ENCODE measurements around the gene CDCA4. TPM values are rescaled to one million over a fixed set of nuclear protein-coding genes. Genes with fewer than 3 reads are reported as not detected.

Gene CDCA4
- polyA plus RNA-seq, 2 of the 4 experiments (the other 2 are of a cell fraction): 24.2 to 26.9 TPM

- TF ChIP-seq MAX (IDR thresholded peaks at IDR 0.05): no peak
- TF ChIP-seq FOSL2 (IDR thresholded peaks at IDR 0.05): peak; percentile 49
- peak; percentile 78 for TF ChIP-seq FOSL2 (CRISPR knock-in tag; IDR thresholded peaks at IDR 0.05)
- no peak for TF ChIP-seq RNF2 (IDR thresholded peaks at IDR 0.05; ENCODE audit: borderline replicate concordance, low read depth)
- no peak for TF ChIP-seq FOXS1 (CRISPR knock-in tag; IDR thresholded peaks at IDR 0.05)
- TF ChIP-seq REST (IDR thresholded peaks at IDR 0.05): no peak
- no peak for TF ChIP-seq RAD21 (conservative IDR thresholded peaks at IDR 0.05 in 1 of 2, IDR thresholded peaks at IDR 0.05 in 1 of 2)
- TF ChIP-seq CBX8 (IDR thresholded peaks at IDR 0.05): no peak
- TF ChIP-seq MYC (IDR thresholded peaks at IDR 0.05; ENCODE audit: borderline replicate concordance, low read length): no peak
- TF ChIP-seq PHF8 (IDR thresholded peaks at IDR 0.05; ENCODE audit: borderline replicate concordance, low read depth): no peak
- TF ChIP-seq, protein P1, sequence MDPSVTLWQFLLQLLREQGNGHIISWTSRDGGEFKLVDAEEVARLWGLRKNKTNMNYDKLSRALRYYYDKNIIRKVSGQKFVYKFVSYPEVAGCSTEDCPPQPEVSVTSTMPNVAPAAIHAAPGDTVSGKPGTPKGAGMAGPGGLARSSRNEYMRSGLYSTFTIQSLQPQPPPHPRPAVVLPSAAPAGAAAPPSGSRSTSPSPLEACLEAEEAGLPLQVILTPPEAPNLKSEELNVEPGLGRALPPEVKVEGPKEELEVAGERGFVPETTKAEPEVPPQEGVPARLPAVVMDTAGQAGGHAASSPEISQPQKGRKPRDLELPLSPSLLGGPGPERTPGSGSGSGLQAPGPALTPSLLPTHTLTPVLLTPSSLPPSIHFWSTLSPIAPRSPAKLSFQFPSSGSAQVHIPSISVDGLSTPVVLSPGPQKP (IDR thresholded peaks at IDR 0.05; ENCODE audit: low read depth, low read length): no peak
- TF ChIP-seq NR3C1 (IDR thresholded peaks at IDR 0.05): no peak
- TF ChIP-seq ZSCAN20 (CRISPR knock-in tag; IDR thresholded peaks at IDR 0.05): no peak
These were observed 3.1 kb upstream of the CDCA4 start (continued) for GRCh38 chr14:105023791-105024480.

DNA sequence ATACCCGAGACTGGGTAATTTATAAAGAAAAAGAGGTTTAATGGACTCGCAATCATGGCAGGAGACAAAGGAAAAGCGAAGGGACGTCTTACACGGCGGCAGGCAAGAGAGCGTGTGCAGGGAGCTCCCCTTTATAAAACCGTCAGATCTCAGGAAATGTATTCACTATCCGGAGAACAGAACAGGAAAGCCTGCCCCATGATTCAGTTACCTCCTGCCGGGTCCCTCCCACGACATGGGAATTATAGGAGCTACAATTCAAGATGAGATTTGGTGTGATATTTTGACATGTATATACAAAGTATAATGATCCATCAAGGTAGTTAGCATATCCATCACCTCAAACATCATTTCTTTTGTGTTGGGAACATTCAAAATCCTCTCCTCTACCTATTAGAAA lies 2.3 kb upstream of the CDCA4 start:
- FAIRE-seq (no peak), ATAC-seq (no peak), DNase-seq (ENCODE audit: low read depth in 1 of 2, low spot score in 1 of 2) (no peak)
- POLR2A ChIA-PET: interaction anchor here (0.5 to 7.0 kb wide), 3 partner anchors 38 to 53 kb away, joined by 3 to 76 read pairs (median 10); partner anchors contain the start of gene CLBA1
- Histone ChIP-seq H3K4me3 (peak overlapping the region; percentile 81; the same call in 2 of the 3 replicates), H3K9me3 (no peaks in the 10 kb centered on the region), H3K27ac (peak overlapping the region; percentile 93 to 97), H3K4me2 (peak overlapping the region; percentile 81), H3K4me1 (peaks cover 65% of the 10 kb centered on the region)
- TF ChIP-seq RAD21 (conservative IDR thresholded peaks at IDR 0.05 in 1 of 2, IDR thresholded peaks at IDR 0.05 in 1 of 2) (no peak), RNF2 (IDR thresholded peaks at IDR 0.05; ENCODE audit: borderline replicate concordance, low read depth) (no peak), ZNF302 (CRISPR knock-in tag; IDR thresholded peaks at IDR 0.05) (no peak), KDM5A (IDR thresholded peaks at IDR 0.05) (no peak), CTCF (IDR thresholded peaks at IDR 0.05) (no peak), RARB (CRISPR knock-in tag; IDR thresholded peaks at IDR 0.05) (no peak), HOXA7 (CRISPR knock-in tag; IDR thresholded peaks at IDR 0.05) (no peak), BCL3 (IDR thresholded peaks at IDR 0.05) (no peak), JUN (IDR thresholded peaks at IDR 0.05) (no peak), ZSCAN20 (CRISPR knock-in tag; IDR thresholded peaks at IDR 0.05) (no peak), NPAS2 (CRISPR knock-in tag; IDR thresholded peaks at IDR 0.05; ENCODE audit: borderline replicate concordance) (no peak), CBX2 (IDR thresholded peaks at IDR 0.05; ENCODE audit: borderline replicate concordance, low read depth) (no peak), EHMT2 (IDR thresholded peaks at IDR 0.05; ENCODE audit: low read depth) (no peak), SREBF2 (IDR thresholded peaks at IDR 0.05) (no peak), POLR2A (IDR thresholded peaks at IDR 0.05; ENCODE audit: low read length) (no peak), USF2 (IDR thresholded peaks at IDR 0.05) (no peak)
- WGBS (ENCODE audit: missing lambda C conversion rate): 30% methylated on average over 11 of the region's 11 CpGs
- CTCF ChIA-PET: interaction anchor here (4.6 to 28.5 kb wide), 3 partner anchors 11 to 48 kb away, joined by 31 to 509 read pairs (median 68); no protein-coding TSS in a partner anchor

Measured in A549 (cell line).